Ishikawa (cell line): ENCODE measurements around the gene RSU1.

ENCODE experiments used
- CEBPB ChIP-seq: IDR thresholded peaks from 2 replicates; pipeline ENCODE4 v1.6.1; 2012
- EGR1 ChIP-seq: IDR thresholded peaks from 2 replicates; pipeline ENCODE4 v1.6.1; 2012
- EP300 ChIP-seq: IDR thresholded peaks from 2 replicates; pipeline ENCODE4 v1.6.1; 2012; ENCODE audit warnings: borderline replicate concordance
- FOXM1 ChIP-seq: IDR thresholded peaks from 2 replicates; pipeline ENCODE4 v1.6.1; 2012; ENCODE audit warnings: low read depth, borderline replicate concordance
- TAF1 ChIP-seq: IDR thresholded peaks from 2 replicates; pipeline ENCODE4 v1.6.1; 2012; ENCODE audit warnings: low read depth, mild to moderate bottlenecking
- TCF12 ChIP-seq: IDR thresholded peaks from 2 replicates; pipeline ENCODE4 v1.6.1; 2012; ENCODE audit warnings: low read depth
- YY1 ChIP-seq: IDR thresholded peaks from 2 replicates; pipeline ENCODE4 v1.6.1; 2012; ENCODE audit warnings: low read depth
- TF ChIP-seq, protein P1 (sequence below): IDR thresholded peaks from 2 replicates; pipeline ENCODE4 v1.6.1; 2012; ENCODE audit warnings: low read depth, mild to moderate bottlenecking
- TF ChIP-seq, protein P2 (sequence below): IDR thresholded peaks from 2 replicates; pipeline ENCODE4 v1.6.1; 2012
- TF ChIP-seq, protein P3 (sequence below): IDR thresholded peaks from 2 replicates; pipeline ENCODE4 v1.6.1; 2012

DNA sequence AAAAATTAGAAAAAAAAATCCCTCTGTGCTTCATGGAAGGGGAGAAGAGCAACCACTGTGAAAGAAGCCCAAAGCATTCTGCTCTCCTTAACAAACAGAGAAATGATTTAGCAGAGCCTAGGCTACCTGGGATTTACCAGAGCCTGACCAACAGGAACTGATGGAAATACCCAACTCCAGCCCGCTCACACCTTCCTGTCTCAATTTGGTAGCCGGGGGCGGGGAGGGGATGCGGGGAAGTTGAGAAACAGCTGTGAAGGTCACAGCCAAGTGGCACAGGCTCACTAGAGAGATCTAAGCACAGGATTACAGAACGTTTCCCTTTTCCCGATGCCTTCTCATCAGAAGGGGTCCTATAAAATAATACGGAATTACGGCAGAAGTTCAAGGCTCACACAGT is 17.6 kb downstream of the RSU1 start:
- TF ChIP-seq EP300 (no peak), FOXM1 (no peak), TAF1 (no peak), YY1 (no peak), EGR1 (no peak), TCF12 (no peak), CEBPB (no peak)
- TF ChIP-seq, protein P1, sequence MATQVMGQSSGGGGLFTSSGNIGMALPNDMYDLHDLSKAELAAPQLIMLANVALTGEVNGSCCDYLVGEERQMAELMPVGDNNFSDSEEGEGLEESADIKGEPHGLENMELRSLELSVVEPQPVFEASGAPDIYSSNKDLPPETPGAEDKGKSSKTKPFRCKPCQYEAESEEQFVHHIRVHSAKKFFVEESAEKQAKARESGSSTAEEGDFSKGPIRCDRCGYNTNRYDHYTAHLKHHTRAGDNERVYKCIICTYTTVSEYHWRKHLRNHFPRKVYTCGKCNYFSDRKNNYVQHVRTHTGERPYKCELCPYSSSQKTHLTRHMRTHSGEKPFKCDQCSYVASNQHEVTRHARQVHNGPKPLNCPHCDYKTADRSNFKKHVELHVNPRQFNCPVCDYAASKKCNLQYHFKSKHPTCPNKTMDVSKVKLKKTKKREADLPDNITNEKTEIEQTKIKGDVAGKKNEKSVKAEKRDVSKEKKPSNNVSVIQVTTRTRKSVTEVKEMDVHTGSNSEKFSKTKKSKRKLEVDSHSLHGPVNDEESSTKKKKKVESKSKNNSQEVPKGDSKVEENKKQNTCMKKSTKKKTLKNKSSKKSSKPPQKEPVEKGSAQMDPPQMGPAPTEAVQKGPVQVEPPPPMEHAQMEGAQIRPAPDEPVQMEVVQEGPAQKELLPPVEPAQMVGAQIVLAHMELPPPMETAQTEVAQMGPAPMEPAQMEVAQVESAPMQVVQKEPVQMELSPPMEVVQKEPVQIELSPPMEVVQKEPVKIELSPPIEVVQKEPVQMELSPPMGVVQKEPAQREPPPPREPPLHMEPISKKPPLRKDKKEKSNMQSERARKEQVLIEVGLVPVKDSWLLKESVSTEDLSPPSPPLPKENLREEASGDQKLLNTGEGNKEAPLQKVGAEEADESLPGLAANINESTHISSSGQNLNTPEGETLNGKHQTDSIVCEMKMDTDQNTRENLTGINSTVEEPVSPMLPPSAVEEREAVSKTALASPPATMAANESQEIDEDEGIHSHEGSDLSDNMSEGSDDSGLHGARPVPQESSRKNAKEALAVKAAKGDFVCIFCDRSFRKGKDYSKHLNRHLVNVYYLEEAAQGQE: no peak
- TF ChIP-seq, protein P2, sequence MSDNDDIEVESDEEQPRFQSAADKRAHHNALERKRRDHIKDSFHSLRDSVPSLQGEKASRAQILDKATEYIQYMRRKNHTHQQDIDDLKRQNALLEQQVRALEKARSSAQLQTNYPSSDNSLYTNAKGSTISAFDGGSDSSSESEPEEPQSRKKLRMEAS: no peak
- TF ChIP-seq, protein P3, sequence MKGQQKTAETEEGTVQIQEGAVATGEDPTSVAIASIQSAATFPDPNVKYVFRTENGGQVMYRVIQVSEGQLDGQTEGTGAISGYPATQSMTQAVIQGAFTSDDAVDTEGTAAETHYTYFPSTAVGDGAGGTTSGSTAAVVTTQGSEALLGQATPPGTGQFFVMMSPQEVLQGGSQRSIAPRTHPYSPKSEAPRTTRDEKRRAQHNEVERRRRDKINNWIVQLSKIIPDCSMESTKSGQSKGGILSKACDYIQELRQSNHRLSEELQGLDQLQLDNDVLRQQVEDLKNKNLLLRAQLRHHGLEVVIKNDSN: no peak
